PFSK-1 (cell line): ENCODE results near the gene QKI.

Source experiments
- FOXP2 ChIP-seq: optimal IDR thresholded peaks from 2 replicates; pipeline ENCODE3; 2011; ENCODE audit warnings: borderline replicate concordance, control low read depth, inconsistent platforms; ENCODE audit not compliant: insufficient read depth; ENCODE audit errors: extremely low read length, extremely low read depth
- POLR2AphosphoS5 ChIP-seq: IDR thresholded peaks from 2 replicates; pipeline ENCODE4 v1.6.1; 2012; ENCODE audit warnings: low read depth, mild to moderate bottlenecking, control low read depth, low read length, moderate library complexity
- REST ChIP-seq, 2 experiments: IDR thresholded peaks; 2 replicates each; pipeline versions ENCODE4 v1.6.1 to v1.8.0; 2011 to 2012; ENCODE audit warnings: low read depth in 2 of 2, low read length in 2 of 2, control low read depth in 1 of 2, inconsistent platforms in 1 of 2, mild to moderate bottlenecking in 1 of 2, moderate library complexity in 1 of 2; ENCODE audit not compliant: insufficient read depth in 1 of 2
- SIN3A ChIP-seq: IDR thresholded peaks from 2 replicates; pipeline ENCODE4 v1.6.1; 2012; ENCODE audit warnings: mild to moderate bottlenecking, low read length, moderate library complexity, borderline replicate concordance; ENCODE audit not compliant: insufficient read depth
- TAF1 ChIP-seq: IDR thresholded peaks from 2 replicates; pipeline ENCODE4 v1.6.1; 2012; ENCODE audit warnings: low read length, control low read depth, borderline replicate concordance; ENCODE audit not compliant: insufficient read depth

The QKI gene

DNA sequence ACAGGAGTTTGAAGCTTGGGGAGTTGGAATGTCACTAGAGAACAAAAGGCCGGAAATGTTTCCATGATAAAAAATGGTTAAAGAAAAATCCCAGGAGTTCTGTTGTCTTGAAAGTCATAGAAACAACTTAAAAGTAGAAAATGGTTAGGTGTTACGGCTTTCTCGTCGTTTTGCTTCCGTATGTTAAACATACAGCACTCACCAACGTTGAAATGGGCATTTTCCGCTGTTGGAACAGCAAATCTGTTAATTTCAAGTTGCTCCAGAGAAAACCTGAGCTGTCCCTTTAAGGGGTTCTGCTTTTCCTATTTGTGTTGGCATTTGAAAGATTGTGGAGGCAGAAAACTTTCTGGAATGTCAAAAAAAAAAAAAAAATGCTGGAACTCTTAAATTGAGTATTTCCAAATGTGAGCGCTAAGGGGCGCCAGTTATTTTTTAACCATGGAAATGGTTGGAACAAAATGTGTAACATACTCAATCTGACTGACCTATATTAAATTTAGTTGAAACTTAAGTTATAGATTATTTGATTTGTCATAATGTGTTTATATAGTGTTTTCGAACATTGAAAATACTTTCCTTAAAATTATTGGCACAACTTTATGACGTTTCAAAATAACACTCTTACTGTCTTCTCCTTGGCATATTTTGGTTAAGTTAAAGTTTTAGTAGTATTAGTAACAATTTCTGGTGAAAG, 2.2 kb downstream of the QKI start:
- TF ChIP-seq TAF1, result no peak
- TF ChIP-seq POLR2AphosphoS5, result no peak
- TF ChIP-seq SIN3A, result peak; percentile 43; the same call in 1 of the 2 replicates
- TF ChIP-seq REST (IDR thresholded peaks at IDR 0.05; ENCODE audit: insufficient read depth in 1 of 2, low read depth in 2 of 2, low read length in 2 of 2), result no peak

DNA sequence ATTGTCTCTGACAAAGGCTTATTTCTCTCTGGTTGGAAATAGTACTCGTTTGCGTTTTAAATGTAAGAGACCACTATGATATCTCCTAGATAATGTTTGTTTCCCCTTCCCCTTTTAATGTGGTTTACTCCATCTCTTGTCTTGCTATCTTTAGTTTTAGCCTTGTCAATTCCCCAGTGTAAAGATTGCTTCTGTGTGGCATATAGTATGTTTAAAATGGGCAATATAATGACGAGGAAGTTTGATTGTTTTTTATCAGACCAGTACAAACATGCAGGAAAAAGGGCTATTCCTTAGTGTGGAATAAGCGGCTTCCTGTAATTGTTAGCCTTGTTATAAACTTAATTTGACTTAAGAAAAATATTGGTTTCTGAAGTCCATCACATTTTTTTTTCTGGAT, 3.1 kb downstream of the QKI start:
- no peak for TF ChIP-seq TAF1
- no peak for TF ChIP-seq POLR2AphosphoS5
- no peak for TF ChIP-seq FOXP2
- no peak for TF ChIP-seq SIN3A
- no peak for TF ChIP-seq REST (IDR thresholded peaks at IDR 0.05; ENCODE audit: insufficient read depth in 1 of 2, low read depth in 2 of 2, low read length in 2 of 2)

DNA sequence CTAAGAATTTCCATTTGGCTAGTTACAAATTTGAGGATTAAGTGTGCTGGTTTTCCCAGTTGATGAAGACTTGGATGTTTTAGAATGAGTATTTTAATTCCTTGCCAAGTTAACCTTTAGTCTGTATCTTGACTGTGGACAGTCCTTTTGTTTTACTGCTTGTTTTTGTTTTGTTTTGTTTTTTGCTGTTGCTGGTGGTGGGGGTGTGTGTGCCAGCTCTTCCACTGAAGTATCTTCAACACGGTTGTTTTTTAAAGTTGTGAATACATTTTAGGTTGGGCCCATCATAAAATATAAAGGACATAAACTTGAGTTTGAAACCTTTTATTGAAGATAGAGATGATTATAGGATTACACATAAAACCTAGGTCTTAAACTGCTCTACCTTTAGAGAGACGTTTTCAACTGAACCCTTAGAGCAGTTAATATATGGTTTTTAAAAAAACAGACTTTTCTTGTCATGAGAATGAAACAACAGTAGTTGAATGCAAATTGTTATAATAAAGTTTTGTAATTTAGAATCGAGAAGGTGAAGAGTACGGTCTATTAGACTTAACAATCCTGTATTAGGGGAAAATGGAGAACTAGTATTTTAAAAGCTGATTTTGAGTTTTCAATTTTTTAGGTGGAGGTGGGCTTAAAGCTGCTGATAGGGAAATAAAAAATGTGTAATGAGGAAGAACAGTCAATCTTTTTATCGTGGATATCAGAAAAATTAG, 4.0 kb downstream of the QKI start:
- TF ChIP-seq SIN3A (no peak), FOXP2 (no peak), TAF1 (no peak), REST (IDR thresholded peaks at IDR 0.05; ENCODE audit: insufficient read depth in 1 of 2, low read depth in 2 of 2, low read length in 2 of 2) (no peak), POLR2AphosphoS5 (no peak)

DNA sequence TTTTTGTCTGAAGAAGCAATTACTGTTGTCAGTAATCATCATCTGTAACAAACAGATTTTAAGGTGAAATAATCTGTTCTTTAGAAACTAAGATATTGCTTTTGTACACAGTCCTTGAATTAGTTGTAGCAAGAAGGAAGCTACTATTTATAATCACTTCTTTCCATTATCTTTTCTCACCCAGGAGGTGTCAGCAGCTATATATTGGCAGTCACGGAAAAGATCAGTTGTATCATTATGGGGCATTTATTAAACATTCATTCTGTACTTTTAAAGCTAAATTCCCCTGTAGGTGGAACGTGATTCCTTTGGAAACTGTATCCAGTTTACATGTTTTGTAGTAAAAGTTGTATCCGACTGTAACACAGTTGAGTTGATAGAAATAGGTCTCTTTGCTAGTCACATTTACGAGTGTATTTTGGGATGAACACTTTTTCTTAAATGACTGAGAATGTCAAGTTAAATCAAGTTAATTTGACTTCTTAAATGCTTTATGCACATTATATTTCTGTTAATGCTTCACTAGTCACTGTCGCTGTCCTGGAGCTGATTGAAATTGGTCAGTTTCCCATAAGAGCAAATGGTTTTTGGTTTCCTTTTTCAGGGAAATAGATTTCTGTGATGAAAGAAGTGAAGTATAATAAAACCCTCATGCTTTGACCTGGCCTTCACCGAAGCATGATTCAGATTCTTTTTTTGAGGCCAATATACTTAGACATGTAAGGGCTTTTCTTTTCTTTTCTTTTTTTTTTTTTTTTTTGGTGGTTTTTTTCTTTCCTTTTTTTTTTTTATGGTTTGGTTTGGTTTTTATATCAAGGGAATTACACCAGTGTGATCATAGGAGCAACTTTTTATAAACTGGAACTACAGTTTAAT, 5.1 kb downstream of the QKI start:
- TF ChIP-seq FOXP2, result no peak
- TF ChIP-seq REST (IDR thresholded peaks at IDR 0.05; ENCODE audit: insufficient read depth in 1 of 2, low read depth in 2 of 2, low read length in 2 of 2), result peak in 1 of 2 experiments; percentile 53; a peak in 1 of 4 replicates
